ENCODE measurements around the gene C16orf96. TPM values are rescaled to one million over a fixed set of nuclear protein-coding genes. Genes with fewer than 3 reads are reported as not detected.

The C16orf96 gene
- total RNA-seq, 1 donor from 2014 or later = 0.05 TPM

DNA sequence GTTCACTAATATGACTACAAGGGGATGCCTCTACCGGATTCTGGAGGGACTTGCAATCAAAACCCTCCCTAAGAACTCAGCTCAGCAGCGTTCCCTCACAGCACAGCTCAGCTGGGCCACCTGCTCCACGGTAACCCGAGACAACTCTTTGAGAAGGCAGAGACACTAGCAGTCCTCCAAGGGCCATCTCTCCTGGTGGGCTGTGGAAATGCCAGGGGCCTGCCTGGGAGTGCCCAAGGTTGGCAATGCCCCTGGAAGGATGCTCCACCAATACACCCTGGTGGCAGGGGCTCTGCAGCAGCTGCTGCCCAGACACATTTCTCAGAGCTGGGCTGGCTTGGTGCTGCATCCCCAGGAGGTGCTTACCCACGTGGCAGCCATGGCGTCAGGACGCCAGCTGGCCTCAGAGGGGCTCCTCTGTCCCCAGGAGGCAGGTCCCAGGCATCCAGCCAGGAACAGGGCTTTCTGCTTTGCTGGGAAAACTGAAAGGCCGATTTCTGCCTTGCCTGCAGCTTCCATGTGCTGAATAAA, 34.0 kb upstream of the C16orf96 start:
- peak; percentile 47 for ATAC-seq
- intact Hi-C loops (cut with DNase I) = no loop called here
- DNase-seq (ENCODE audit: missing footprints) = no peak

DNA sequence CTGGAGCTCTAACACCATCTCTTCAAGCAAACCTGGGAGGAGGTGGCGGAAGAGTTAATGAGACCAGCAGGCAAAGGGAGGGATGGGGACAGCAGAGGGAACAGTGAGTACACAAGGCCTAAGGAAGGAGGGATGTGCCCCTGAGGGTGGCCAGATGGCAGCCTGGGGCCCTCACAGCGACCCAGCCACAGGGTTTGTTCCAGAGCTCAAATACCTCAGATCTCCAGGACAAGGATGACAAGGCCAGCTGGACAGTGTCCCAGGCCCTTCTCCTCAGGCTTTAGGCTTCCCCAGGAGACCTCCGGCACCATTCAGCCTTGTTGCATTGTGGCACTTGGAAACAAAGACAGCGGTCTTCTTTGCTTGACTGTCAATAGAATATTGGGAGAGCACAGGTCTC, 32.5 kb upstream of the C16orf96 start:
- intact Hi-C loops (cut with DNase I) = no loop called here
- ATAC-seq (no peak), DNase-seq (ENCODE audit: missing footprints) (no peak)

DNA sequence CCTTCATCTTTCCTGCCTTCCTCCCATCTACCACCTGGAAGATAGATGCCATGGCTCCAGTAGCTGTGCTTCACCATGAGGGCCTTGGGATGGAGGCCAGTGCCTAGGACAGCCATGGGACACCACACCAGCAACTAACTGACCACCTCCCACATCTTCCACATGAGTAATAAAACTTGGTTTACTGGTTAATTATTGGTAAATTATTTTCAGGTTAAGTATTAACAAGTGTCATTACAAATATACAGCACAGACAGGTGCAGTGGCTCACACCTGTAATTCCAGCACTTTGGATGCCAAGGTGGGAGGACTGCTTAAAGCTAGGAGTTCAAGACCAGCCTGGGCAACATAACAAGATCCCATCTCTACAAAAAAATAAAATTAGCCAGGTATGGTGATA, 31.6 kb upstream of the C16orf96 start:
- DNase-seq (ENCODE audit: missing footprints) (no peak), ATAC-seq (no peak)
- intact Hi-C loops (cut with DNase I) = no loop called here

DNA sequence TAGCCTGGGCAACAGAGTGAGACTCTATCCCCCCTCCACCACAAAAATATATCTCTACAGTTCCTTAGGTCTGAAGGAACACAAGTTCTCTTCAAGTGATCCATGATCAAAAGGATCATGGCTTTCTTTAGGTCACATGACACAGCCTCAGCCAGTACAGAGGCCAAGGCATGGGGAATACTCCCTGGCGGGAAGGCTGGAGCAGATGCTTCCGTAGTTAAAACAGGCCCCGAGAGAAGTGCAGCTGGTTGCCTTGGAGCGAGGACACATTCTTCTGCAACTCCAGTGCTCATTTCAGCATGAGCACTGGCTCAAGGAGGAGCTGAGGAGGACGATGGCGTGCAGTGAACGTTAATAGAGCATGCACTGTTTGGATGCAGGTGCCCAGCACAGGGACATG, 31.1 kb upstream of the C16orf96 start:
- intact Hi-C loops (cut with DNase I) = no loop called here
- ATAC-seq = peak; percentile 43
- DNase-seq (ENCODE audit: missing footprints) = no peak

DNA sequence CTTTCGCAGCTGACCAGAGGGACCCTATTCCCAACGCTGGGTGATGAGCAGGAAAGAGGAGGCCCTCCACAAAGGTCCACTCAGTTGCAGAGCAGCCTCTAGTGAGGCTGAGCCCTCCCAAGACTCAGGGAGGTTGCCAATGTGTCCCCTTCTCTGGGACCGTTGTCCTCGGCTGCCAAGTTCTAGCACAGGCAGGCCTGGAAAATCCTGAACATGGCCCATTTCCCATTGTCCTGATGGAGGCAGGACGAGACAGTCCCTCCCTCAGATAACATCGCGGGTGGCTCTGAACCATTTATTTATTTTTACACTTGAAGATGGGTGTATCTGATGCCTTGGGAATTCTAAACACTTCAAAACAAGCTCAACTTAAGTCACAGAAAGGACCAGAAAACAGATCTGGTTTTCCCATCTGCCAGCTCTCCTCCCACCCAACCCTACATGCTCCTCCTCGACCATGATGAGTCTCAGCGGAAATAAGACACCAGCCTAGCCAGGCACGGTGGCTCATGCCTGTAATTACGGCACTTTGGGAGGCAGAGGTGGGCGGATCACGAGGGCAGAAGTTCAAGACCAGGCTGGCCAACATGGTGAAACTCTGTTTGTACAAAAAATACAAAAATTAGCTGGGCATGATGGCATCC, 30.4 kb upstream of the C16orf96 start:
- DNase-seq (ENCODE audit: missing footprints) = no peak
- no peak for ATAC-seq
- intact Hi-C loops (cut with DNase I) = no loop called here

DNA sequence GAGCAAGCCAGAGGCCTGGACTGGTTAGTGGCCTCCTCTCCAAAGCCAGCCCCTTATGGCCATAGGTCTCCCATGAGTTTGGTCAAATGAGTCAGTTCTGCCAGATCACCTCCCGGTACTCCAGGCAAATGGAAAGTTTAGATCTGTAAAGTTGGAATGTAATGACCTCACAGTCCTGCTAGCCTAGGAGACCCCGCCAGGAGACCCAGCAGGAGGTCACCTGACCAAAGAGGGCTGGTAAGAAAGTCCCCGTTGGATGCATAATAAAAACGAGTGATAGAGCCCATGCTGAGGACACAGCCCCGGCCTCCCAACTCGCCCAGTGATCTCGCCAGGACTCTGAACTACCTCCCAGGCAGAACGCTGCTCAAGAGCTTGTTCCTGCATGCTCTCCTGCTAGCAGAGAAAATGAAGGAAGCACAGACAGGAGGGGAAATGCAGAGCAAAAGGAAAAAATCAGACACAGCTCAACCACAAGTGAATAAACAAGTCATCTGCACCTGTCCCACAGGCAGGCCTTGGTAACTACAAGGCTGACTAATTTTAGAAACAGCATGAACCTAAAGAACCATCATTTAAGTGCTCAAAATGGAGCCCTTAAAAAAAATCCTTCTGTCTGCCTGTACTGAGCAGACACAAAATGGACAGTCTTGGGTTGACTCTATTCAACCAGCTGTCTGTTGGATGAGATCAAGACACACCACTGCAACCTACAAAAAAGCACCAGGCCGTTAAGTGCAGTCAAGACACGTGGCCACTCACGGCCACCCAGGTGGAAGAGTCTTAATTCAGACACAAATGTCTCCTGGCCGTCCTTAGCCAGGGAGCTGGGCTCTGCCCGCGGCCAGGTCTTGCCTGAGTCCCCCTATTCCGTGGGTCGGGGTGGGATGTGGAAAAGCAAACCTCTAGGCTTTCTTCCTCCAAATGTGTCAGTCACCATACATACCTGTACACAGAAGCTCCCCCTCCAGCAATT, 26.8 kb upstream of the C16orf96 start:
- ATAC-seq (no peak), DNase-seq (ENCODE audit: missing footprints) (no peak)
- intact Hi-C loops (cut with DNase I) = no loop called here

DNA sequence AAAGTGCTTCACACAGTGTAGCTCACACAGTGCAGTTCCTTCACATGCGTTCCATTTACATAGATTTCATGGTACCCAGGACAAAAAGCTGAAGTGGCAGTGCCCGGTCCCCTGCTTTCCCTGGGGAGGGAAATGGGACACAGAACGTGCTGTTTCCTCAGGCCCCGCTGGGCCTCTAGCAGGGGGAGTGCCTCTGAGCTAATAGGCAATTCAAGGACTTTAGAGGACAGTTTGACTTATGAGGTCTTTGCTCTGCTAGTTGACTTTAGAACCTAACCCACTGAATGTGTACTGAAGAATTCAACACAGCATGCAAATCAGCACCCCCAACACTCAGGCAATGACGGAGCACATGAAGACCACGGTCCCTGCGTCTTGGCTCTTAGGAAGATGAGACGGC, 24.3 kb upstream of the C16orf96 start:
- DNase-seq (ENCODE audit: missing footprints) (no peak), ATAC-seq (no peak)
- intact Hi-C loops (cut with DNase I) = no loop called here

DNA sequence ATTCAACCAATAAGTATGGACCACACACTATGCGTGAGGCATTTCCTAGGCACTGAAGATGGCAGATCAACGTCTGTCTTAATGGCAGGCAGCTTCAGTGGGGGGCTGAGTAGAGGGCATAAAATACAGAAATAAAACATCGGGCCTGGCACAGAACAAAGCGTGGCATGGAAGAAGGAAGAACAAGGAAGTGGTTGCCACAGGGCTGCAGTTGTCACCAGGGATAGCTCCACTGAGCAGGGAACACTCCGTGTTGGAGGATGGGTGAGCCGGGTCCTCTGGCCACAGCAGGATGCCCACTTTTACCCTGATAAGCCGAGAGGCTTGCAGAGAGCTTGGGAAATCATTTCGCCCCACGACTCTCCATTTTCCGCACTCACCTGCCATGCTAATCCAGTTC, 23.9 kb upstream of the C16orf96 start:
- DNase-seq (ENCODE audit: missing footprints) (no peak), ATAC-seq (no peak)
- intact Hi-C loops (cut with DNase I) = no loop called here

DNA sequence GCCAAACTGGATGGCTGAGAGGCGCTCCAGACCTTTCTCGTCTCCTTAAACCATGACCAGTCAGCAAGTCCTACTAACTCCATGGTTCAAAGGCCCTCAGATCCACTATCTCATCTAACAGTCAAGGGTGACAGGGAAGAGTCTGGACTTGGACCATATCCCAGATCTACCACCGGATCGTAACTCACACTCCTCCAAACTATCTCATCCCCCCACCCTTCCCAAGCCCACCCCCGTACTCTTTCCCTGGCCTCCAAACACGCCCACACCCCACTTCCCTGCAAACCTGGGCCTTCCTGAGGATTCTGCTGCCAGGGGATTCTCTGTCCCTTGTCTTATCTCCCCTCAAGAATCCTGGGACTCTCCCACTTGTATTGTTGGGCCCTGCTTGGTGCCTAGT, 22.6 kb upstream of the C16orf96 start:
- intact Hi-C loops (cut with DNase I) = no loop called here
- DNase-seq (ENCODE audit: missing footprints) = no peak
- ATAC-seq = no peak

DNA sequence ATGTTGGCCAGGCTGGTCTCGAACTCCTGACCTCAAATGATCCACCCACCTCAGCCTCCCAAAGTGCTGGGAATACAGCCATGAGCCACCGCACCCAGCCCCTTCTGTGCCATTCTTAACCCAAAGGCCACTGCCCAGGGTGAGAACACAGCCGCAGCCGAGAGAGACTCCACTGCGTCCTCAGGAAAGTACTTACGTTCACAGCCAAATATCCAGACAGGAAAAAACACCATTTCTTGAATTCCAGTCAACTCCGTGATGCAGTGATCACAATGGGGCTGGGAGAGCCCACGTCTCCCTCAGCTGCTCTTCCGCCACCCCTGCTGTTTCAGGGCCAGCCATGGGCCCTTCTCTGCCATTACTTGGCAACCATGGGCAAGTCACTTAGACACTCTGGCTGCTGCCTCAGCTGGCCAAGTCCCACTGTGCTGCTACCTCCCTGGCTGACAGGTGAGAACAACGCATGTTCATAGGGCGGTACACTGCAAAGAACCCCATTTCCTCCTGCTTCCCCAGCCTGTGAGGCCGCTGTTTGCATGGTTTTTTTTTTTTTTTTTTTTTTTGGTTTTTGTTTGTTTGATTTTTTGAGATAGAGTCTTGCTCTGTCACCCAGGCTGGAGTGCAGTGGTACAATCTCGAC, 21.9 kb upstream of the C16orf96 start:
- intact Hi-C loops (cut with DNase I) = no loop called here
- no peak for ATAC-seq
- no peak for DNase-seq (ENCODE audit: missing footprints)

DNA sequence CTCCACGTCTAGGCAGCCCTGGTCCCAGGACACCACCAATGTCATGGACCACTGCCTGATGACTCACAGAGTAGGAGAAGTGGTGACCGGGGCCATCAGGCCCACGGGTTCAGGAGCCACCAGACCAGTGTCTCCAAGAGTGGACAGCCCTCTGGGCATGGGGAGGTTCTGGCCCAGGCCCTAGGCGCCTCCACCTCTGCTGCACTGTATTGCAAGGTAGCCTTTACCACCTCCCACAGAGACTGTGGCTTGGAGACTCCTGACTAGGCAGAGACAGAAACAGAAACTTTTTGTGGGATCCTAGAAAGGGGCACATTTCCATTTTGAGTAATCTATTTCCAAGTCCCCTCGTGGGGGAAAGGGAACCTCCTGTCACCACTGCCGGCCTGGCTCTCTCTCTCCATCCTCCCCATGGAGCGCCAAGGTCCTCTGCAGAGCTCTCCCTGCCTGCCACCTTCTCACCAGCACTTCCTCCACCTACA, 20.5 kb upstream of the C16orf96 start:
- no peak for DNase-seq (ENCODE audit: missing footprints)
- ATAC-seq = no peak
- intact Hi-C loops (cut with DNase I) = no loop called here

DNA sequence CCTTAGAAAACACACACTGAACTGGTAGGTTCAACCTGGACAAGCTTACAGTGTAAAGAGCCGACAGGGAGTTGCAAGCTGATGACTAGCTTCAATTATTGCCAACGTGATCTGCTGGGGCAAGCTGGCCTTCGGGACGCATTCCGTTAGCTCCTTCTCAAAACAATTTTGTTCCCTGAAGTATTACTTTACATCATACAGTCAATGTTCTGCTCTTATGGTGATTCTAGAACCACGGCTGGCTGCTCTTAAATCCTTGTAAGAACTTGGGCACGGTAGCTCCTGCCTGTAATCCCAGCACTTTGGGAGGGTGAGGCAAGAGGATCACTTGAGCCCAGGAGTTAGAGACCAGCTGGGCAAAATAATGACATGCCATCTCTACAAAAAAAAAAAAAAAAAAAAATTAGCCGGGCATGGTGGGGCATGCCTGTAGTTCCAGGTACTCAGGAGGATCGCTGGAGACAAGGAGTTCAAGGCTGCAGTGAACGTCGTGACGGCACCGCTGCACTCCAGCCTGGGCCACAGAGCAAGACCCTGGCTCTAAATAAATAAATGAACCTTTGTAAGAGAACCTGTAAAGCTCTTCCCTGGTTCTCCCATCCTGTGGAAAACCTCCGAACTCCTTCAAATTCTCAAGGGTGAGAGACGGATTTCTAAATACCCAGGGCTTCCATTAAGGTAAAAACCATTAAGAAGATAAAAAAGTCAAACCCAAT, 19.6 kb upstream of the C16orf96 start:
- intact Hi-C loops (cut with DNase I) = no loop called here
- ATAC-seq (no peak), DNase-seq (ENCODE audit: missing footprints) (no peak)

DNA sequence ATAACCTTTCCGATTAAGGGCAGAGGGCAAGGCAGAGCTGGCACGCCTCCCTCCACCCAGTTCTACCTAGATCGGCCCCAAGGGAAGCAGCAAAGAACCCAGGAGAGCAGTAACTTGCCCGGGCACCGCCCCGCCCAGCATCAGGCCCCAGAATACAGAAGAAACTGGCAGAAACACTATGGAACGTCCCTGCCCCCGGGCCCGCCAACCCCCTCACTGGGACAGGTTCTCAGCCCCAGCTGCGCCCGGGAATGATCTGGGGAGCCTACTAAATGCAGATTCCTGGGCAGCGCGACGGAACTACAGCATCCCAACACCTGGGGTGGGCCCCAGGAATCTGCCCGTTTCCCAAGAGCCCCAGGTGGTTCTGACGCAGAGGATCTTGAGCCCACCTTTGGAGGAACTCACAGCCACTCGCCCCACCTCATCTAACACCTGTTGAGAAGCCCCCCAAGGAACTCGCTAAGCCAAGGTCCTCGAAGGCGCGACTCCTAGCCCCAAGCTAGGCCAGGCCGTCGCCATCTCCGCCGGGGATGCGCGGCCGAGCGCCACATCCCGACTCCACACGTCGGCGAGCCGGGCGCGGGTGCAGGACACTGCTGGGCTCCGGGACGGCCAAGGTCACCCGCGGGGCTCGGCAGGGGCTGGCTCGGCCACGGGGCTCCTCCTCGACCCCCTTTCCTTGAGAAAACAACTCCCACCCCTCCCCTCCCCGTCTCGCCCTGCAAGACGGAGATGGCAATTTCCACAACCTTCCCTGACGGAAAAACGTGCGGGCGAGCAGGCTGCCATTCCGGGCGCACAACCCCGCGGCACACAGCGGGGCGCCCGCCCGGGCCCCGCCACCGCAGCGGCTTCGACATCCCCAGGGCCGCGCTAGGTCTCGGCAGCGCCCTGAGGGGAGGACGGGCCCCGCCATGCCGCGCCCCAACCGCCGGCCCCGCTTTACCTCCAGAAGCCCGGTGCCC, 18.5 kb upstream of the C16orf96 start:
- ATAC-seq (peak; percentile 44), DNase-seq (ENCODE audit: missing footprints) (no peak)
- intact Hi-C loops (cut with DNase I) = no loop called here

DNA sequence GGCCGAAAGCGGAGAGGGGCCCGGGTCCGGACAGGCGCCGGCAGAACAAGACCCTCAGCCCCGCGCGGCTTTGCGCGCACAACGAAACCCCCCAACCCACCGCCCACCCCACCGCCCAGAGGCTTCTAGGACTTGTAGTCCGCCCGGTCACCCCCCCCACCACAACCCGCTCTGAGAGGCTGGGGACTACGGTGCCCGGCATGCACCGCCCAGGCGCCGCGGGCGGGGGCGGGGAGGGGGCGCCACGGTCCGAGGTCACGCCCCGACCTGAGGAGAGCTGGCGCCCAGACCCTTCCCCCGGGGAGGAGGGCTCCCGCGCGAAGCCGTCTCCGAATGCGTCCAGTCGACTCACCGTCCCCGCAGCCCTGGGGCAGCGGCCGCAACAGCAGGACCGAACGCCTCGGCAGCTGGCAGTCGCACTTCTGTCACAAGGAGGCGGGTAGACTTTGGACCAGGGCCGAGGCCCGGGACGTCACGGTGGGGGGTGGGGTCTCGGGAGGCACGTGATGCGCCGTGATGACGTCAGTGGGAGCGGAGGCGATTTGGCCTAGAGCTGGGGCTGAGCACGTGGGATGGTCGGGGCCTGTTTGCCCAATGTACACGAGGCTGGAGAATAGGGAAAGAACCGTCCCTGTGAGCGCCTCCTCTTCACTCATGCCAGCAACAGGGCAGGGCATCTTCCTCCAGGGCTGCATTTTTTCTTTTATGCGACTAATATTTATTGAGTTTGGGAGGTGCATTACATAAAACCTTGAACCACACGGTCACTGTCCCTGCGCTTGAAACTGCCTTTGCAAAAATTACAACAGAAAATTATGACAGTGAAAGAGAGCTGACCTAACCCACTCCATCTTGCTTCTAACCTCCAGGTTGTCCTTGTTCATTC, 17.5 kb upstream of the C16orf96 start, which contains the start of gene CDIP1:
CDIP1 (minus strand) TSS at position 424 of the 886 bp plus-strand sequence. CDS start 24,643 bp downstream, outside the sequence.
- ATAC-seq (peak; percentile 96), DNase-seq (ENCODE audit: missing footprints) (peak; percentile 97)
- intact Hi-C loops (cut with DNase I) = no loop called here

DNA sequence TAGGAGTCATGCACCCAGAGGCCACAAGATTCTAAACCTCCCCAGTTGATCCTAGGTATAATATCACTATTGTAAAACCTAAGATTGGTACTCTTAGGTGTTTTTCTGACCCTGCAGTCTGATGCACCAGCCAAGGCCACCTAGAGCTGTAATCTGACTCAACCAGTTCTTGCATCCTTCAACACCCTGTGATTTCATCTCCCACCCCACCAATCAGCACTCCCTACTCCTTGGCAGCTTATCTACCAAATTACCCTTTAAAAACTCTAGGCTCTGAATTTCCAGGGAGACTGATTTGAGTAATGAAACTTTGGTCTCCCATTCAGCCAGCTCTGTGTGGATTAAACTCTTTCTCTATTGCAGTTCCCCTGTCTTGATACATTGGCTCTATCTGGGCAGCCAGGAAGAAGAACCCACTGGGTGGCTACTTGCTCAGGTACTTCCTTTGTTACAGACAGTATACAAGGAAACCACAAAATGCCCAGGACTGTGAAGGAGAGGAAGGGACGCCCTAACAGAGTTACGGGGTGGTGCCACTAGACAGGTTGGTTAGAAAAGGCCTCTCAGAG, 16.3 kb upstream of the C16orf96 start:
- no peak for DNase-seq (ENCODE audit: missing footprints)
- no peak for ATAC-seq
- intact Hi-C loops (cut with DNase I) = no loop called here

DNA sequence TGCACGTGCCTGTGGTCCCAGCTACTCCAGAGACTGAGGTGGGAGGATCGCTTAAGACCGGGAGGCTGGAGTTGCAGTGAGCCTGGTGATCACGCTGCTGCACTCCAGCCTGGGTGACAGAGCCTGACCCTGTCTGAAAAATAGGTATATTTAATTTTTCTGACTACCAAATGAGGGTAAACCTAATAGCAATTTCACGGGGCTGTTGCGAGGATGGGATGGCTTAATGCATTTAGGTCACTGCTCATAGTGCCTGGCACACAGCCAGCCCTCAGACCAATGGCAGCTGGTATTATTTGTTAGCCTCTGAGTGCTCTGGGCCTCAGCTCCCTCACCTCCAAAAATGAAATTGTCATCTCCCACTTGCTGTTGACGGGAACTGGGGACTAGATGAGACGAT, 11.7 kb upstream of the C16orf96 start:
- DNase-seq (ENCODE audit: missing footprints) = no peak
- no peak for ATAC-seq
- intact Hi-C loops (cut with DNase I) = no loop called here
